ENCODE results near the gene PJA2. TPM values are rescaled to one million over a fixed set of nuclear protein-coding genes. Genes with fewer than 3 reads are reported as not detected.

The PJA2 gene
- total RNA-seq, 1 donor from 2014 or later, result 78.2 TPM

DNA sequence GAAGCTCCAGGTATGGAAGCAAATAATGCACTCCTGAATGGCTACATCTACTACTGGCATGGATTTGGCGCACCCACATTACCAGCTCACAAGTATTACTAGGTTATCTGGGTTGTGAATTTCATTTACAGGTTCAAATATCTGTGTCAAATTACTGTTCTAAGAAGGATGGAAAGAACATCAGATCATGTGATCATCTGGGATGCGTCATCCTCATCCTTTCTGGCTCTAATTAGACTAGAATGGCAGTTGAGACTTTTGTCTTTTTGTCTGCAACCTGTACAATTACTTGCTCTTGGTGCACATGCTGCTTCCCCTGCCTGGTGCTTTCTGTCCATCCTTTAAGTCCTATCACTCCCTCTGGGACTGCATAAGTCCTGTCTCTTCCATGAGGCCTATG, 64.1 kb downstream of the PJA2 start:
- Mint-ChIP-seq H3K36me3 (ENCODE audit: low read depth, unreplicated experiment) (peaks cover 20% of the 10 kb centered on the region), H3K4me1 (ENCODE audit: unreplicated experiment) (peaks cover 3% of the 10 kb centered on the region), H3K4me3 (ENCODE audit: unreplicated experiment) (no peak overlapping the region), H3K27ac (ENCODE audit: unreplicated experiment) (no peak overlapping the region), H3K9me3 (ENCODE audit: unreplicated experiment) (no peaks in the 10 kb centered on the region), H3K27me3 (ENCODE audit: unreplicated experiment) (peaks cover 4% of the 10 kb centered on the region)
- DNase-seq (ENCODE audit: low spot score), result no peak
- TF ChIP-seq, protein P1, sequence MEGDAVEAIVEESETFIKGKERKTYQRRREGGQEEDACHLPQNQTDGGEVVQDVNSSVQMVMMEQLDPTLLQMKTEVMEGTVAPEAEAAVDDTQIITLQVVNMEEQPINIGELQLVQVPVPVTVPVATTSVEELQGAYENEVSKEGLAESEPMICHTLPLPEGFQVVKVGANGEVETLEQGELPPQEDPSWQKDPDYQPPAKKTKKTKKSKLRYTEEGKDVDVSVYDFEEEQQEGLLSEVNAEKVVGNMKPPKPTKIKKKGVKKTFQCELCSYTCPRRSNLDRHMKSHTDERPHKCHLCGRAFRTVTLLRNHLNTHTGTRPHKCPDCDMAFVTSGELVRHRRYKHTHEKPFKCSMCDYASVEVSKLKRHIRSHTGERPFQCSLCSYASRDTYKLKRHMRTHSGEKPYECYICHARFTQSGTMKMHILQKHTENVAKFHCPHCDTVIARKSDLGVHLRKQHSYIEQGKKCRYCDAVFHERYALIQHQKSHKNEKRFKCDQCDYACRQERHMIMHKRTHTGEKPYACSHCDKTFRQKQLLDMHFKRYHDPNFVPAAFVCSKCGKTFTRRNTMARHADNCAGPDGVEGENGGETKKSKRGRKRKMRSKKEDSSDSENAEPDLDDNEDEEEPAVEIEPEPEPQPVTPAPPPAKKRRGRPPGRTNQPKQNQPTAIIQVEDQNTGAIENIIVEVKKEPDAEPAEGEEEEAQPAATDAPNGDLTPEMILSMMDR (IDR thresholded peaks at IDR 0.05; ENCODE audit: unreplicated experiment), result no peak

DNA sequence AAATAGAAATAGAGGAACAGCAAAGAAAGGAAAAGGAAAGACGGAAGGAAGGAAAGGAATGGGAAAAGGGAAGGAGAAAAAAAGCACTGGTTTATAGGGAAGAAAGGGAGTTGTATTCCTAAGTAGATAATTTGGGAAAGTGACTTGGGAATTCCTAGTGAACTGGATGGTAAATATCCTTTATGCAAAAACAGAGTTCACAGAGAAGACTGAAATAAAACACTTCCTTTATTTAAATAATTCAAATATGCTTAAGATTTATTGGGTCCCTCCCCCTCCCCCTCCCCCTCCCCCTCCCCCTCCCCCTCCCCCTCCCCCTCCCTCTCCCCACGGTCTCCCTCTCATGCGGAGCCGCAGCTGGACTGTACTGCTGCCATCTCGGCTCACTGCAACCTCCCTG, 69.4 kb downstream of the PJA2 start:
- peaks cover 20% of the 10 kb centered on the region for H3K36me3 Mint-ChIP-seq (ENCODE audit: low read depth, unreplicated experiment)
- H3K4me1 Mint-ChIP-seq (ENCODE audit: unreplicated experiment), result peaks cover 34% of the 10 kb centered on the region
- peak overlapping the region; percentile 83 for H3K27ac Mint-ChIP-seq (ENCODE audit: unreplicated experiment)

DNA sequence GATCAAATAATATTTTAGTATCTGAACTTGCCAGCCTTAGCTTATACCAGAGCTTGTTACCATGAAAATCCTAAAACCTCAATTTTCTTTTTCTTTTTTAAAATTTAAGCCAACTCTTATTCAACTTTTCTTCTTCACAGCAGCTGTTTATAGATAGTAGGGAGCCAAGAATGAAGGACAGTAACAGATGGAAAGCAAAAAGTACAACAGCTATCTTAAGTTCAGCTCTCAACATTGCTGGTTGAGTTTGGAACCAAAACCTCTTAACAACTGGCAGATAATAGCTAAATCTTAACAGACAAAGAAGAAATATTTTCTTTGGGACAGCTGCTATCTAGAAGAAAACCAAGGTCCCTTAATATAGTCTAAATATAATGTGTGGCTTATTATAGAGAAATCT, 74.7 kb downstream of the PJA2 start:
- no peak for DNase-seq (ENCODE audit: low spot score)
- peaks cover 6% of the 10 kb centered on the region for H3K36me3 Mint-ChIP-seq (ENCODE audit: low read depth, unreplicated experiment)
- H3K4me3 Mint-ChIP-seq (ENCODE audit: unreplicated experiment), result no peak overlapping the region
- peaks cover 4% of the 10 kb centered on the region for H3K27me3 Mint-ChIP-seq (ENCODE audit: unreplicated experiment)
- H3K9me3 Mint-ChIP-seq (ENCODE audit: unreplicated experiment), result peaks cover 2% of the 10 kb centered on the region
- TF ChIP-seq, protein P1 (IDR thresholded peaks at IDR 0.05; ENCODE audit: unreplicated experiment), result no peak
- H3K4me1 Mint-ChIP-seq (ENCODE audit: unreplicated experiment), result peaks cover 39% of the 10 kb centered on the region
- no peak overlapping the region for H3K27ac Mint-ChIP-seq (ENCODE audit: unreplicated experiment)

More for the DNA sequence above, 69.4 kb downstream of the PJA2 start:
- Mint-ChIP-seq H3K27me3 (ENCODE audit: unreplicated experiment) (peaks cover 5% of the 10 kb centered on the region), H3K4me3 (ENCODE audit: unreplicated experiment) (peak overlapping the region; percentile 86), H3K9me3 (ENCODE audit: unreplicated experiment) (peaks cover 5% of the 10 kb centered on the region)
- TF ChIP-seq, protein P1 (IDR thresholded peaks at IDR 0.05; ENCODE audit: unreplicated experiment), result no peak
- no peak for DNase-seq (ENCODE audit: low spot score)

DNA sequence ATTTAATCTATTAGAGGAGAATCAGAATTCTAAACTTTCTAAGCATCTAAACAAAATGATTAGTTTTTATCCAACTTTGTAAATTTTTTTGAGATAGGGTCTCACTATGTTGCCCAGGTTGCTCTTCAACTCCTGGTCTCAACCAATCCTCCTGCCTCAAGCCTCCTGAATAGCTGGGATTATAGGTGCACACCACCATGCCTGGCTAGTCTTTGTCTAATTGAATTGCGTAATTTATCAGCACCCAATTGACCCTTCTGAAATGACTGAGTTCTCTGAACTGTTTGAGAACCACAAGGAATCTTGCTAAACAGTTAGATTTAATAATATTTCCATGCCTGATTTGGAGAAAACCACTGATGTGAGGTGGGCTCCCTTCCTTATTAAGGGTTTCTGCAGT, 75.7 kb downstream of the PJA2 start:
- DNase-seq (ENCODE audit: low spot score), result no peak
- H3K27ac Mint-ChIP-seq (ENCODE audit: unreplicated experiment), result no peak overlapping the region
- H3K36me3 Mint-ChIP-seq (ENCODE audit: low read depth, unreplicated experiment), result peaks cover 5% of the 10 kb centered on the region
- peaks cover 33% of the 10 kb centered on the region for H3K4me1 Mint-ChIP-seq (ENCODE audit: unreplicated experiment)
- H3K9me3 Mint-ChIP-seq (ENCODE audit: unreplicated experiment), result no peaks in the 10 kb centered on the region
- H3K27me3 Mint-ChIP-seq (ENCODE audit: unreplicated experiment), result peaks cover 2% of the 10 kb centered on the region
- no peak overlapping the region for H3K4me3 Mint-ChIP-seq (ENCODE audit: unreplicated experiment)
- TF ChIP-seq, protein P1 (IDR thresholded peaks at IDR 0.05; ENCODE audit: unreplicated experiment), result no peak

DNA sequence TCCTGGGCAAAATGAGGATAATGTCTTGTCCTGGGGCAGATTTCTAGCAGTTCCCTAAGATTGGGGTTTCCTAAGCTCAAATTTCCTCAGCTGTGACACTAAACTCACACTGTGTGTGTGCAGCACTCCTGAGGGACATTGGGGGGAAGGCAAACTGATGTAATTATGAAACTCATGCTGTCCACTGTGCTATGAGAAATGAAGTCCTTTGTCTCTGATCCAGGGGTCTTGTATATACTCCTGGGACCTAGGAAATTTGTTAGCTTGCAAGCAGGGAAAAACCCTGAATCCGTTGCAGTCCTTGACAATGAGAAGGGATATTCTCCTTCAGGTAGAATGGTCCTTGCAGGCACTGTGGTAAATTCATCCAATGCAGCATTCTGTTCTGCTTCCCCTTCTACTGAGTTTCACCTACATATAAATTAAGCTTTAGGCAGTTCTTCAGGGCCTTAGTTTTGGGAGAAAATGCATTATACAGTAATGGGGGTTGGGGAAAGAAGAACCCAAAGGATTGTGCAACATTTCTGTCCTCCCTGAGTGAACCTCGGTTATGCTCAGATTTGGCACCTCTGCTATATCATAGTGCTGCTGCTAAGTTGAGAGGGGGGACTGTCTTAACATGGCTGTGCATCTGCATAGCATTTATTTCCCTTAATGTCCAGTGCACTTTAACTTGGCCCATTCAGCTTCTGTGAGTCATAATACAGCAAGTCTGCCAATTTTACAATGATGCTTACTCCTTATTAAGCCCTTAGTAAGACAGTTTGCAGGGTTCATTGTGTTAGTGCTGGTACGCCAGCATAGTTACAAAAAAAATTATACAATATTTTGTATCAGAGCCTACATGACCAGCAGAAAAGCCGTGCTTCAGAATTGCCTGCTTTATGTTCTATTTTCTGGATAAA, 80.2 kb downstream of the PJA2 start:
- H3K4me1 Mint-ChIP-seq (ENCODE audit: unreplicated experiment), result peaks cover 38% of the 10 kb centered on the region
- H3K4me3 Mint-ChIP-seq (ENCODE audit: unreplicated experiment), result no peak overlapping the region
- peaks cover 3% of the 10 kb centered on the region for H3K36me3 Mint-ChIP-seq (ENCODE audit: low read depth, unreplicated experiment)
- TF ChIP-seq, protein P1 (IDR thresholded peaks at IDR 0.05; ENCODE audit: unreplicated experiment), result no peak
- peaks cover 3% of the 10 kb centered on the region for H3K27me3 Mint-ChIP-seq (ENCODE audit: unreplicated experiment)
- no peak overlapping the region for H3K27ac Mint-ChIP-seq (ENCODE audit: unreplicated experiment)
- no peak for DNase-seq (ENCODE audit: low spot score)
- no peaks in the 10 kb centered on the region for H3K9me3 Mint-ChIP-seq (ENCODE audit: unreplicated experiment)

All from endothelial cell (in vitro differentiated cells).